ENCODE data around the gene HTT. TPM values are rescaled to one million over a fixed set of nuclear protein-coding genes. Genes with fewer than 3 reads are reported as not detected.

Gene HTT
- total RNA-seq, 2 donors from 2014 or later, result 104 to 109 TPM

- Mint-ChIP-seq H3K4me3 (no peak overlapping the region), H3K4me1 (no peaks in the 10 kb centered on the region), H3K9me3 (no peaks in the 10 kb centered on the region), H3K27me3 (ENCODE audit: insufficient read depth) (no peaks in the 10 kb centered on the region), H3K27ac (no peak overlapping the region), H3K36me3 (ENCODE audit: low read depth) (no peaks in the 10 kb centered on the region)
- no peak for TF ChIP-seq CTCF (conservative IDR thresholded peaks at IDR 0.05)
- peak; percentile 21 for DNase-seq
- H3K27me3 ChIP-seq (ENCODE audit: control insufficient read depth, insufficient read depth, low read length, poor library complexity, severe bottlenecking), result no peaks in the 10 kb centered on the region
- no peak overlapping the region for H3K4me3 ChIP-seq (ENCODE audit: low read length)
- no peaks in the 10 kb centered on the region for H3K36me3 ChIP-seq (ENCODE audit: control insufficient read depth, insufficient read depth, low read length)
- H3K27ac ChIP-seq (ENCODE audit: low read depth, low read length), result no peak overlapping the region
- H3K4me1 ChIP-seq (ENCODE audit: control insufficient read depth, insufficient read depth, low read length), result no peaks in the 10 kb centered on the region
- WGBS, 2 experiments (ENCODE audit: insufficient coverage in 1 of 2, insufficient read length in 1 of 2), result 88 to 91% methylated on average over 16 to 21 of the region's 21 CpGs
- no peak overlapping the region for H3K9ac ChIP-seq (ENCODE audit: extremely low read depth, low read length, poor library complexity, severe bottlenecking)
- H3K9me3 ChIP-seq (ENCODE audit: control insufficient read depth, low read length), result no peaks in the 10 kb centered on the region
These were observed 182.0 kb downstream of the HTT start for GRCh38 chr4:3256230-3257102.

GRCh38 chr4:3257103-3257555, 182.6 kb downstream of the HTT start:
- DNase-seq, result peak; percentile 45
- no peak overlapping the region for H3K9ac ChIP-seq (ENCODE audit: extremely low read depth, low read length, poor library complexity, severe bottlenecking)
- Mint-ChIP-seq H3K27me3 (ENCODE audit: insufficient read depth) (no peaks in the 10 kb centered on the region), H3K4me3 (no peak overlapping the region), H3K36me3 (ENCODE audit: low read depth) (no peaks in the 10 kb centered on the region), H3K4me1 (no peaks in the 10 kb centered on the region), H3K9me3 (no peaks in the 10 kb centered on the region), H3K27ac (no peak overlapping the region)
- H3K27ac ChIP-seq (ENCODE audit: low read depth, low read length), result no peak overlapping the region
- WGBS, 2 experiments (ENCODE audit: insufficient coverage in 1 of 2, insufficient read length in 1 of 2), result 93 to 96% methylated on average over 6 to 9 of the region's 9 CpGs
- no peak overlapping the region for H3K4me3 ChIP-seq (ENCODE audit: low read length)
- no peak for TF ChIP-seq CTCF (conservative IDR thresholded peaks at IDR 0.05)
- no peaks in the 10 kb centered on the region for H3K4me1 ChIP-seq (ENCODE audit: control insufficient read depth, insufficient read depth, low read length)
- H3K36me3 ChIP-seq (ENCODE audit: control insufficient read depth, insufficient read depth, low read length), result no peaks in the 10 kb centered on the region
- no peaks in the 10 kb centered on the region for H3K9me3 ChIP-seq (ENCODE audit: control insufficient read depth, low read length)
- H3K27me3 ChIP-seq (ENCODE audit: control insufficient read depth, insufficient read depth, low read length, poor library complexity, severe bottlenecking), result no peaks in the 10 kb centered on the region

GRCh38 chr4:3257556-3258482, 183.3 kb downstream of the HTT start:
- Histone ChIP-seq H3K27ac (ENCODE audit: low read depth, low read length) (no peak overlapping the region), H3K36me3 (ENCODE audit: control insufficient read depth, insufficient read depth, low read length) (no peaks in the 10 kb centered on the region), H3K4me3 (ENCODE audit: low read length) (no peak overlapping the region), H3K27me3 (ENCODE audit: control insufficient read depth, insufficient read depth, low read length, poor library complexity, severe bottlenecking) (no peaks in the 10 kb centered on the region), H3K9me3 (ENCODE audit: control insufficient read depth, low read length) (no peaks in the 10 kb centered on the region), H3K9ac (ENCODE audit: extremely low read depth, low read length, poor library complexity, severe bottlenecking) (no peak overlapping the region), H3K4me1 (ENCODE audit: control insufficient read depth, insufficient read depth, low read length) (no peaks in the 10 kb centered on the region)
- WGBS, 2 experiments (ENCODE audit: insufficient coverage in 1 of 2, insufficient read length in 1 of 2), result 89 to 90% methylated on average over 22 to 29 of the region's 29 CpGs
- Mint-ChIP-seq H3K36me3 (ENCODE audit: low read depth) (no peaks in the 10 kb centered on the region), H3K4me1 (no peaks in the 10 kb centered on the region), H3K27ac (no peak overlapping the region), H3K4me3 (no peak overlapping the region), H3K27me3 (ENCODE audit: insufficient read depth) (no peaks in the 10 kb centered on the region), H3K9me3 (no peaks in the 10 kb centered on the region)
- DNase-seq, result no peak
- TF ChIP-seq CTCF (conservative IDR thresholded peaks at IDR 0.05), result no peak
